ENCODE measurements around the gene LRP6.
A peak's percentile ranks its signal among the peaks of the same experiment; 100 is the strongest.
"Not testable (repeated sequence)": the region's sequence is repeated elsewhere in the genome, so short reads cannot be mapped to it uniquely, and the experiment has no call there.

The LRP6 gene

DNA sequence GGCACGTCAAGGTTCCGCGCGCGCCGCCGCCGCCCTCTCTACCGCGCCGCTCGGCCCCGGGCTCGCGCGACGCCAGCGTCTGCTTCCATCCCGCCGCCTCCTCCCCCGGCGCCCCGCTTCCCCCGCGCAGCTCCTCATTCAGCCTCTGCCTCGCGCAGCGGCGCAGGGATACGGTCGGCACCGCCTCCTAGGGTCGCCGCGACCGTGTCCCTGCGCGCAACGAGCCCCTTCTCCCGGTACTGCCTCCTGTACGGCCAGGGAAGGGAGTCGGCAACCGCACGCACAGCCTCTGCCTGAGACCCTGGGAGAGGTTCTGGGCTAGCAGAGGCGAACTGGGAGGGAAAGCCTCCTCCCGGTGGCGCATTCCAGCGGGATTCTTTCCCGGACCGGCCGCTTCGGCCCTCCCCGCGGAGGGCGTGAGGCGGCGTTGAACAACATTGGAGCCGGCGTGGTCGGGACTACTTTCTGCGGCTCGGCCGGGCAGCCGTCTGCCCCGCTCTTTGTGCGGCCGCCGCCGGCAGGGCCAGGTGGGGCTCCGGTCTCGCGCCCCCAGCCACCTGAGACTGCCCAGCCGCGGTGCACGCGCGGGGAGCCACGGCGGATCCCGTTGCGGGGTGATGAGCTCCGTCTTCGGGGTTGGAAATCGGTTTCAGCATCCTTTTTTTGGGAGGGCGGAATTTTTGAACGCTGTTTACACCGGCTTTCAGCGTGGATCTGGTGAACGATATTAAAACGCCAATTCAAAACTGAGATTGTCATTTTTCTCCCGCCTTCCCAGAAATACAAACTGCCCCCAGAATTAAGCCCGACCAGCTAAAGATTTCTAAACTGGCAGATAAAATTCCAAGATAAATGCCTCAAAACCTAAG lies at the start of gene LRP6:
TSS of gene LRP6 (minus strand) at position 172 of the 869 bp plus-strand sequence. CDS start 309 bp downstream, outside the sequence.
- peak; percentile 37 to 74 for DNase-seq

DNA sequence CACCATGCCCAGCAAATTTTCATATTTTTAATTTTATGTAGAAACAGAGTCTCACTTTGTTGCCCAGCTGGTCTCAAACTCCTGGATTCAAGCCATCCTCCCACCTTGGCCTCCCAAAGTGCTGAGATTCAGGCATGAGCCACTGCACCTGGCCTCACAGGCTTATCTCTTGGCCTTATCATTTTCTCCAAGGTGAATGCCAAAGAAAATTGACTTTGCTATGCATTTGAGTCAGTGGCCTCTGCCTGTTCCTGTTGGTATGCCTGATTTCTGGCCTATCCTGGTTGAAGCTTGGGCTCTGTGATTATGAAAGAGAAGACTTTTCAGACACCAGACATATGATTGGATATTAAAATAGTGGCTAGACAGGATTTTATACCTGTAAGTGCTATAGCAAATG lies 49.0 kb upstream of the LRP6 start:
- DNase-seq: no peak

DNA sequence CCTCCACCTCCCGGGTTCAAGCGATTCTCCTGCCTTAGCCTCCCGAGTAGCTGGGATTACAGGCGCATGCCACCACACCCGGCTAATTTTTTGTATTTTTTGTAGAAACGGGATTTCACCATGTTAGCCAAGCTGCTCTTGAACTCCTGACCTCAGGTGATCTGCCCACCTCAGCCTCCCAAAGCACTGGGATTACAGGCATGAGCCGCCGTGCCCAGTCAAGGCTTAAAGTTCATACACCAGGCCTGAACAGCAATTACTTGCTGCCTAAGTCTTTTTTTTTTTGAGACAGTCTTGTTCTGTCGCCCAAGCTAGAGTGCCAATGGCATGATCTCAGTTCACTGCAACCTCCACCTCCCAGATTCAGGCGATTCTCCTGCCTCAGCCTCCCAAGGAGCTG lies 43.9 kb upstream of the LRP6 start:
- DNase-seq: not testable (repeated sequence)

- no peak for DNase-seq
Observed at GRCh38 chr12:12305568-12306300, 38.9 kb upstream of the LRP6 start.

DNA sequence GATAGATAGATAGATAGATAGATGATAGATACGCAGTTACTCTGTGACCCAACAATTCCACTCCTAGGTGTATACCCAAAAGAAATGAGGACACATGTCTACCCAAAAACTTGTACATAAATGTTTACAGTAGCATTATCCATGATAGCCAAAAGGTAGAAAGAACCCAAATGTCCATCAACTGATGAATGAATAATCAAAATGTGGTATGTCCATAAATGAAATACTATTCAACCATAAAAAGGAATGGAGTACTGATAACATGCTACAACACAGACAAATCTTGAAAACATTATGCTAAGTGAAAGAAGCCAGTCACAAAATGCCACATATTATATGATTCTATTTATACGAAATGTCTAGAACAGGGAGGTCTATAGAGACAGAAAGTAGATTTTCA lies 36.1 kb upstream of the LRP6 start:
- no peak for DNase-seq

DNA sequence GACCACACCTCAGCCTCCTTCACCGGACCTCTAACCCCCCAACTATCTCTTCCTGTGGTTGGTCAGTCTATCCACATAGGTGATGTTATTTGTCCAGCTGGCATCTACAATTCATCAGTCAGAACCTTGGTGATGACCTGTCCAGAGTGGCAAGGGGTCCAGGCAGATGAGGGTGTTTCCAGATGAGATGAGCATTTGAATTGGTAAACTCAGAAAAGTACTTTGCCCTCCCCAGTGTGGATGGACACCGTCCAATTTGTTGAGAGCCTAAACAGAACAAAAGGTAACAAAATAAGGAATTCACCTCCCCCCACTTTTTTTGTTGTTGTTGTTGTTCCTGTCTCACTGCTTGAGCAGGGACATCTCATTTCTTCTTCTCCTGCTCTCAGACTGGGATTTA lies 34.3 kb upstream of the LRP6 start:
- DNase-seq: no peak

DNA sequence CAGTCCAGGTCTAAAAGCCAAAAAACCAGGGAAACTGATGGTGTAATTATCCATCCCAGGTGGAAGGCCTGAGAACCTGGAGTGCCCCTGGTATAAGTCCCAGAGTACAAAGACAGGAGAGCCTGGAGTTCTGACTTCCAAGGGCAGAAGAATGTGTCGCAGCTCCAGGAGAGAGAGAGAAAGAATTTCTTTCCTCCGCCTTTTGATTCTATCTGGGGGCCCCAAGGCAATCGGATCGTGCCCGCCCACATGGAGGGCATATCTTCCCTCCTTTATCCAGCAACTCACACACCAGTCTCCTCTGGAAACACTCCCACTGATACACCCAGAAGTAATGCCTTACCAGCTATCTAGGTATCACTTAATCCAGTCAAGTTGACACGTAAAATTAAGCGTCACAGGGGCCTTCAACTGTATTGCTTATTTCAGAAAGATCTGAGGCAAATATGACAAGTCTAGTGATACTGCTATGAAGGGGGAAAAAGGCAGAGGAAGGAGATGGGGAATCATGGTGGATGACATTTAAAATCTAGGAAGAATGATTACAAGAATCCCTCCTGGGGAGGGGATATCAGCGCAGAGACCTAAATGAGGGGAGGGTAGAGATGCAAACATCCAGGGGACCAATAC lies 30.5 kb upstream of the LRP6 start:
- no peak for DNase-seq

GRCh38 chr12:12294215-12295005 lies 27.6 kb upstream of the LRP6 start:
- DNase-seq: no peak

DNA sequence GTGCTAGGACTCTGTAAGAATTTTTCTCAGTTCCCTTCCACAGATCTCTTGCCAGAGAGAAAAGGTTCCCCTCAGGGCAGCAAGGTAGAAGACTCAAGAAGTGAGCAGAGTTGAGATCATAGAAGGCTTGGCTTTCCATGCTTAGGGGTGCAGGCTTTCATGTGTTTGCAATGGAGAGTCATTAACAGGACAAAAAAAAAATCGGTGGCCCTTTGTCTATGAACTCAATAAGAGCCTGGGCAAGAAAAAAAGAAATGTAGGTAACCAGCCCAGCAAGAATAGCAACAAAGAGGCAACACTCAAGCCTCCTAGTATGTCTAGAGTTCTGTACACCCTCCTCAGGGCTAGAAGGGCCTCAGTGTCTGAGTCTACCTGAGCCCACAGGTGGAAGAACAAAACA lies 23.4 kb upstream of the LRP6 start:
- no peak for DNase-seq

GRCh38 chr12:12286441-12286840 lies 19.6 kb upstream of the LRP6 start:
- no peak for DNase-seq

DNA sequence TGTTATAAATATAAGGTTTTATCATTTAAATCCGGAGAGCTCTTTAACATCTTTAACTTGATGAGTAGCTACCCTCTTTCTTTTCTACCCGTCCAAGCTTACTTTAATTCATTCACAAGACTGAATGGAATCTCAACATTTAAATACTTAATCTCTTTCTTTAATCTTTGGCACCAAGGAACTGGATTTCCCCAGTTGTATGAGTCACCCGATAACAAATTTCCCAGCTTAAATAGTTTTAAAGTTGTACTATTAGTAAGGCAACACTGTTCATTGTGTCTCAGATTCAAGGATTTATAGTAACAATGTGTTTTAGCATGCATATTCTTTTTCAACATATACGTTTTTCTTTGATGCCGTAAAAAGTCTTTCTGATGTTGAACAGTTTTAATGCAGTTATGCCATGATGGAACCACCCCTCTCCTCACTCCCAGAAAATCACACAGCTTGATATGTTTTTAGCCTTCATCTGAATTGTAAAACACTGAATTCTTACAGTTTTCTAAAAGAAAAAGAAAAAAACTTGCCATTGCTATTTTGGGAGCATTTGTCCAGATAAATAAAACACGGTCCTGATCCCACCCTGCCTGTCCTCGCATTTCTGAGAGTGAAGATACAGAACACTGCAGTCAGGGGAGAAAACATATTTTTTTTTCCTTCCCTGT lies 16.0 kb upstream of the LRP6 start:
- no peak for DNase-seq

- DNase-seq: no peak
Observed at GRCh38 chr12:12282202-12282601, 15.4 kb upstream of the LRP6 start.

DNA sequence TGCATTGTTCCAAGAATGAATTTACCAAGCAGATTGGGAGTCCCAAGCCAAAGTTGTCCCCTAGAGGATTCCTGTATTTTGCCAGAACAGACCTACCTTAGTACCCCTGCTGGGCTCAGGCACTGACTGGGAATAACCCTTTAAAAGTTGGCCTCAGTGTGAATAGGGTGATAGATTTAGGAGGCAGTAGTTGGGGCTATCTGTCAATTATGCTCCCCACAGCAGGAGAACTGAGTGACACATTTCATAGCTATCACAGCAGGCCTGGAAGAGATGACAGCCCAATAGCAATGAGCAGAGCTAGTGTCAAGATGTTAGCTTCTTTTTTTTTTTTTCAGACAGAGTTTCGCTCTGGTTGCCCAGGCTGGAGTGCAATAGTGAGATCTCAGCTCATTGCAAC lies 14.3 kb upstream of the LRP6 start:
- no peak for DNase-seq

DNA sequence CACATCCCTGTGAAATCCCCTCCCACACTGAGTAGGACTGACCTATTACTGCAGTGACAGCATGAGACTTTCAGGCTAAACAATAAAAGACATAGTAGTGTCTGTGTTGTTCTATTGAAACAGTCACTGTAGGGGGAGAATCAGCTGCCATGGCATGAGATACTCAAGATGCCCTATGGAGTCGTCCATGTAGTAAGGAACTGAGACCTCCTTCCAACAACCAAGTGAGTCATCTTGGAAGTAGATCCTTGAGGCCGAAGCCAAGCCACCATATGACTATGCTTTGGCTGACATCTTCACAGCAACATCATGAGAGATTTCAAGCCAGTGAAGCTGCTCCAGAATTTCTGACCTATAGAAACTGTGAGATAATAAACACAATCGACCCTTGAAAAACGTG lies 12.1 kb upstream of the LRP6 start:
- no peak for DNase-seq

DNA sequence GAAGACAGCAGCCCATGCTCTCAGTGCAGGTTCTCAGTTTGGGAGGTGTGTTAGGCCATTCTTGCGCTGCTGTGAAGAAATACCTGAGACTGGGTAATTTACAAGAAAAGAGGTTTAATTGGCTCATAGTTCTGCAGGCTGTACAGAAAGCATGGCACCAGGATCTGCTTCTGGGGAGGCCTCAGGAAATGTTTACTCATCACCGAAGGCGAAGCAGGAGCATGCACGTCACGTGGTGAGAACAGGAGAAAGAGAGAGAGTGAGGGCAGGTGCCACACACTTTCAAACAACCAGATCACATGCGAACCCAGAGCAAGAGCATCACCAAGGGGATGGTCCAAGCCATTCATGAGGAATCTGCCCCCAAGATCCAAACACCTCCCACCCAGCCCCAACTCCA lies 9.0 kb upstream of the LRP6 start:
- no peak for DNase-seq

- no peak for DNase-seq
Observed at GRCh38 chr12:12273291-12273957, 6.6 kb upstream of the LRP6 start.

DNA sequence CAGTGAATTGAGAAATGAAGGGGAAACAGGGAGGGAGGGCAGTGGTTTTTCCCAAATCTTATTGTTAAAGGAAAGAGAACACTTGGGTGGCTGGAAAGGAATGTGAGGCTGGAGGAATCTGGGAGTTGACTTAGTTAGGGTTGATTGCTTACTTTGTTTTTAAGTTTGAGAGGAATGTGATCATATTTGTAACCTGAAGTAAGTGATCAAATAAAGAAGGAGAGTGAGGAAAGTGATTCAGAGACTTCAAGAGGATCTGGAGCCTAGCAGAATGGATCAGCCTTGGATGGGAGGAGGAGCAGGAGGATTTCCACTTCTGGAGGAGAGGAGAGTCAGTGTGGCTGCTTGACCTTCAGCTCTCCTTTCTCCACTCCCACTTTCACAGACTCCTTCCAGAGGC lies 6.0 kb upstream of the LRP6 start:
- DNase-seq: no peak

- no peak for DNase-seq
Observed at GRCh38 chr12:12270226-12270625, 3.4 kb upstream of the LRP6 start.

GRCh38 chr12:12267742-12268200 lies 927 bp upstream of the LRP6 start:
- no peak for DNase-seq

- DNase-seq: no peak
Observed at GRCh38 chr12:12266389-12266872, 413 bp downstream of the LRP6 start.

GRCh38 chr12:12265571-12266388 lies 1.1 kb downstream of the LRP6 start:
- DNase-seq: peak in 1 of 2 donors; percentile 28

All from bone marrow (tissue), 2 donors.